GM23338 (cell line): ENCODE results near the gene TRIM56. TPM values are rescaled to one million over a fixed set of nuclear protein-coding genes. Genes with fewer than 3 reads are reported as not detected.
A peak's percentile ranks its signal among the peaks of the same experiment; 100 is the strongest.

Experiments
- ATAC-seq: fragments of 200-7000 bp; cut with Tn5 transposase; 3 replicates; pipeline ENCODE4 v1.9.1; 2020
- DNase-seq: peaks from one replicate; pipeline ENCODE4 v3.0.0-alpha.2; 2015; ENCODE audit warnings: low spot score
- H2AFZ ChIP-seq: fragments of 200-600 bp; sonication (generic); 2 replicates; pipeline ENCODE4 v1.8.0; 2016; ENCODE audit warnings: antibody characterized with exemption, mild to moderate bottlenecking, moderate library complexity
- H3F3A ChIP-seq: fragments of 200-600 bp; sonication (generic); replicated peaks from 2 replicates; pipeline ENCODE4 v1.8.0; 2017; ENCODE audit warnings: antibody characterized with exemption, mixed run types, low read depth
- H3K27ac ChIP-seq: fragments of 200-600 bp; sonication (generic); 2 replicates; pipeline ENCODE4 v1.6.1; 2016; ENCODE audit warnings: low read depth
- H3K27me3 ChIP-seq: fragments of 200-600 bp; sonication (generic); 2 replicates; pipeline ENCODE4 v1.8.0; 2016; ENCODE audit warnings: mild to moderate bottlenecking, mixed run types, moderate library complexity; ENCODE audit not compliant: insufficient read depth
- H3K36me3 ChIP-seq: fragments of 200-600 bp; sonication (generic); 2 replicates; pipeline ENCODE4 v1.8.0; 2016; ENCODE audit warnings: mild to moderate bottlenecking; ENCODE audit not compliant: insufficient read depth
- H3K4me1 ChIP-seq: fragments of 200-600 bp; sonication (generic); 2 replicates; pipeline ENCODE4 v1.8.0; 2016; ENCODE audit warnings: mild to moderate bottlenecking, moderate library complexity; ENCODE audit not compliant: insufficient read depth
- H3K4me2 ChIP-seq: fragments of 200-600 bp; sonication (generic); 2 replicates; pipeline ENCODE4 v1.7.1; 2017; ENCODE audit warnings: mixed run types
- H3K4me3 ChIP-seq: fragments of 200-600 bp; sonication (generic); 2 replicates; pipeline ENCODE4 v1.6.1; 2016; ENCODE audit warnings: mixed run types
- H3K79me2 ChIP-seq: fragments of 200-600 bp; sonication (generic); replicated peaks from 2 replicates; pipeline ENCODE4 v1.8.0; 2017; ENCODE audit warnings: mild to moderate bottlenecking; ENCODE audit not compliant: insufficient read depth
- H3K9me2 ChIP-seq: fragments of 200-600 bp; sonication (generic); 2 replicates; pipeline ENCODE4 v1.8.0; 2017; ENCODE audit not compliant: insufficient read depth
- H4K20me1 ChIP-seq: fragments of 200-600 bp; sonication (generic); replicated peaks from 2 replicates; pipeline ENCODE4 v1.8.0; 2017; ENCODE audit warnings: mild to moderate bottlenecking; ENCODE audit not compliant: insufficient read depth
- H3K27ac Mint-ChIP-seq: 2 replicates; pipeline ENCODE4 v1.8.0; 2020; ENCODE audit warnings: inconsistent platforms, mild to moderate bottlenecking, moderate library complexity, mixed read lengths
- H3K27me3 Mint-ChIP-seq: 3 replicates; pipeline ENCODE4 v1.8.0; 2022; ENCODE audit warnings: low read depth, mild to moderate bottlenecking, moderate library complexity, mixed read lengths, inconsistent platforms; ENCODE audit not compliant: insufficient read depth, poor library complexity
- H3K36me3 Mint-ChIP-seq: 3 replicates; pipeline ENCODE4 v1.8.0; 2021; ENCODE audit warnings: low read depth, mild to moderate bottlenecking, inconsistent platforms, moderate library complexity, mixed read lengths
- H3K4me1 Mint-ChIP-seq: 3 replicates; pipeline ENCODE4 v1.8.0; 2020; ENCODE audit warnings: mild to moderate bottlenecking, inconsistent platforms, mixed read lengths
- H3K4me3 Mint-ChIP-seq: 3 replicates; pipeline ENCODE4 v1.8.0; 2021; ENCODE audit warnings: moderate library complexity, mild to moderate bottlenecking, inconsistent platforms, mixed read lengths
- H3K9me3 Mint-ChIP-seq: 3 replicates; pipeline ENCODE4 v1.8.0; 2020; ENCODE audit warnings: moderate library complexity, mild to moderate bottlenecking, inconsistent platforms, mixed read lengths
- CREB1 ChIP-seq: fragments of 250-450 bp; sonication (Bioruptor Pico); IDR thresholded peaks from 2 replicates; pipeline ENCODE4 v1.5.0; 2020; ENCODE audit warnings: low read depth, mild to moderate bottlenecking, moderate library complexity
- EZH2 ChIP-seq: fragments of 200-600 bp; sonication (generic); IDR thresholded peaks from one replicate; pipeline ENCODE4 v1.8.0; 2017; ENCODE audit warnings: antibody characterized with exemption, mild to moderate bottlenecking, low read depth; ENCODE audit not compliant: unreplicated experiment
- POLR2AphosphoS5 ChIP-seq: IDR thresholded peaks from 2 replicates; pipeline ENCODE4 v1.6.1; 2016; ENCODE audit warnings: antibody characterized with exemption, low read depth
- STAT1 ChIP-seq: IDR thresholded peaks from one replicate; pipeline ENCODE4 v1.6.1; 2016; ENCODE audit warnings: antibody characterized with exemption; ENCODE audit not compliant: unreplicated experiment
- ZNF331 ChIP-seq: fragments of 250-450 bp; sonication (Bioruptor Pico); IDR thresholded peaks from 2 replicates; pipeline ENCODE4 v1.5.0; 2020; ENCODE audit warnings: low read depth, mild to moderate bottlenecking, moderate library complexity
- polyA plus RNA-seq: library from polyadenylated mRNA; unstranded; fragments of >200 nt; fragmentation: Nextera tagmentation; extraction: Ambion mirVana; gene quantifications from 2 replicates; pipeline ENCODE4 v1.2.1, GENCODE V29; 2016
- total RNA-seq: library from RNA; depleted of rRNA; stranded (reverse); fragments of >200 nt; shearing (Covaris generic); gene quantifications from 2 replicates; pipeline ENCODE4 v1.2.3, GENCODE V29; 2014
- TF ChIP-seq, protein P1 (sequence below): IDR thresholded peaks from one replicate; pipeline ENCODE4 v1.6.1; 2018; ENCODE audit warnings: antibody characterized with exemption; ENCODE audit not compliant: unreplicated experiment
- TF ChIP-seq, protein P2 (sequence below): fragments of 250-450 bp; sonication (Bioruptor Pico); IDR thresholded peaks from 2 replicates; pipeline ENCODE4 v1.5.0; 2020; ENCODE audit warnings: mild to moderate bottlenecking, moderate library complexity
- TF ChIP-seq, protein P3 (sequence below), 2 experiments: fragments of 200-600 bp in 1 of 2; sonication (generic) in 1 of 2; conservative IDR thresholded peaks; 2 replicates each; pipeline versions ENCODE4 v1.5.1 to v1.6.1; 2016 to 2017; ENCODE audit warnings: antibody characterized with exemption in 2 of 2, low read depth in 2 of 2, mild to moderate bottlenecking in 2 of 2, moderate library complexity in 1 of 2

The TRIM56 gene
- total and polyA plus RNA-seq, 2 experiments from 2014 or later, result 10.0 to 15.7 TPM

DNA sequence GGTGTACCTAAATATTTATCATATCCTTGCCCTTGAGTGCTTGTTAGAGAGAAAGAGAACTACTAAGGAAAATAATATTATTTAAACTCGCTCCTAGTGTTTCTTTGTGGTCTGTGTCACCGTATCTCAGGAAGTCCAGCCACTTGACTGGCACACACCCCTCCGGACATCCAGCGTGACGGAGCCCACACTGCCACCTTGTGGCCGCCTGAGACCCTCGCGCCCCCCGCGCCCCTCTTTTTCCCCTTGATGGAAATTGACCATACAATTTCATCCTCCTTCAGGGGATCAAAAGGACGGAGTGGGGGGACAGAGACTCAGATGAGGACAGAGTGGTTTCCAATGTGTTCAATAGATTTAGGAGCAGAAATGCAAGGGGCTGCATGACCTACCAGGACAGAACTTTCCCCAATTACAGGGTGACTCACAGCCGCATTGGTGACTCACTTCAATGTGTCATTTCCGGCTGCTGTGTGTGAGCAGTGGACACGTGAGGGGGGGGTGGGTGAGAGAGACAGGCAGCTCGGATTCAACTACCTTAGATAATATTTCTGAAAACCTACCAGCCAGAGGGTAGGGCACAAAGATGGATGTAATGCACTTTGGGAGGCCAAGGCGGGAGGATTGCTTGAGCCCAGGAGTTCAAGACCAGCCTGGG lies 53.1 kb downstream of the TRIM56 start:
- H3K4me2 ChIP-seq, result 0 out of 2 replicates have a peak overlapping the region, but pooled peaks have one; percentile 70

DNA sequence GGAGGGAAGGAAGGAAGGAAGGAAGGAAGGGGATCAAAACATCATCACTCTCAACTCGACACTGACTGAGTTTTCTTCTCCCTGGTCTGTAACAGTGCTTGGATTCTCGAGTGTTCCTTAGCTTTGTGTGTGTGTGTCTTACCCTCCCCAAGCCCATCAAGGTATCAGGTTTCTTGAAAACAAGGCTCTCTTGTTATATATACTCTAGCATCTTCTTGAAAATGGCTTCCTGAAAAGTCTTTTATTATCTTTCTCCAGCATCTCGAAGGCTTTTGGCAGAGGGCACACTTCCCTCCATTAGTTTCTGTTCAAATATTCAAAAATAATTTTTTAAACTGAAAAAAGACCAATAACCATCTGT lies 55.0 kb downstream of the TRIM56 start:
- H3K4me1 Mint-ChIP-seq, result peaks cover 13% of the 10 kb centered on the region
- peak; percentile 14; the same call in 1 of the 3 replicates for ATAC-seq
- Histone ChIP-seq H2AFZ (no peak overlapping the region), H3K79me2 (no peaks in the 10 kb centered on the region), H4K20me1 (no peaks in the 10 kb centered on the region), H3K4me1 (peaks cover 11% of the 10 kb centered on the region), H3F3A (no peaks in the 10 kb centered on the region; the same call in 1 of the 2 replicates), H3K36me3 (no peaks in the 10 kb centered on the region), H3K4me2 (no peak overlapping the region), H3K4me3 (no peak overlapping the region), H3K27ac (no peak overlapping the region), H3K27me3 (no peaks in the 10 kb centered on the region), H3K9me2 (no peaks in the 10 kb centered on the region)
- peak; percentile 47 for DNase-seq
- H3K27me3 Mint-ChIP-seq, result peaks cover 14% of the 10 kb centered on the region
- no peaks in the 10 kb centered on the region for H3K9me3 Mint-ChIP-seq
- no peak overlapping the region for H3K27ac Mint-ChIP-seq
- H3K4me3 Mint-ChIP-seq, result no peak overlapping the region
- H3K36me3 Mint-ChIP-seq, result no peaks in the 10 kb centered on the region
- no peak for TF ChIP-seq ZNF331
- TF ChIP-seq CREB1, result no peak
- no peak for TF ChIP-seq POLR2AphosphoS5
- TF ChIP-seq, protein P1, sequence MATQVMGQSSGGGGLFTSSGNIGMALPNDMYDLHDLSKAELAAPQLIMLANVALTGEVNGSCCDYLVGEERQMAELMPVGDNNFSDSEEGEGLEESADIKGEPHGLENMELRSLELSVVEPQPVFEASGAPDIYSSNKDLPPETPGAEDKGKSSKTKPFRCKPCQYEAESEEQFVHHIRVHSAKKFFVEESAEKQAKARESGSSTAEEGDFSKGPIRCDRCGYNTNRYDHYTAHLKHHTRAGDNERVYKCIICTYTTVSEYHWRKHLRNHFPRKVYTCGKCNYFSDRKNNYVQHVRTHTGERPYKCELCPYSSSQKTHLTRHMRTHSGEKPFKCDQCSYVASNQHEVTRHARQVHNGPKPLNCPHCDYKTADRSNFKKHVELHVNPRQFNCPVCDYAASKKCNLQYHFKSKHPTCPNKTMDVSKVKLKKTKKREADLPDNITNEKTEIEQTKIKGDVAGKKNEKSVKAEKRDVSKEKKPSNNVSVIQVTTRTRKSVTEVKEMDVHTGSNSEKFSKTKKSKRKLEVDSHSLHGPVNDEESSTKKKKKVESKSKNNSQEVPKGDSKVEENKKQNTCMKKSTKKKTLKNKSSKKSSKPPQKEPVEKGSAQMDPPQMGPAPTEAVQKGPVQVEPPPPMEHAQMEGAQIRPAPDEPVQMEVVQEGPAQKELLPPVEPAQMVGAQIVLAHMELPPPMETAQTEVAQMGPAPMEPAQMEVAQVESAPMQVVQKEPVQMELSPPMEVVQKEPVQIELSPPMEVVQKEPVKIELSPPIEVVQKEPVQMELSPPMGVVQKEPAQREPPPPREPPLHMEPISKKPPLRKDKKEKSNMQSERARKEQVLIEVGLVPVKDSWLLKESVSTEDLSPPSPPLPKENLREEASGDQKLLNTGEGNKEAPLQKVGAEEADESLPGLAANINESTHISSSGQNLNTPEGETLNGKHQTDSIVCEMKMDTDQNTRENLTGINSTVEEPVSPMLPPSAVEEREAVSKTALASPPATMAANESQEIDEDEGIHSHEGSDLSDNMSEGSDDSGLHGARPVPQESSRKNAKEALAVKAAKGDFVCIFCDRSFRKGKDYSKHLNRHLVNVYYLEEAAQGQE, result no peak
- TF ChIP-seq, protein P2, sequence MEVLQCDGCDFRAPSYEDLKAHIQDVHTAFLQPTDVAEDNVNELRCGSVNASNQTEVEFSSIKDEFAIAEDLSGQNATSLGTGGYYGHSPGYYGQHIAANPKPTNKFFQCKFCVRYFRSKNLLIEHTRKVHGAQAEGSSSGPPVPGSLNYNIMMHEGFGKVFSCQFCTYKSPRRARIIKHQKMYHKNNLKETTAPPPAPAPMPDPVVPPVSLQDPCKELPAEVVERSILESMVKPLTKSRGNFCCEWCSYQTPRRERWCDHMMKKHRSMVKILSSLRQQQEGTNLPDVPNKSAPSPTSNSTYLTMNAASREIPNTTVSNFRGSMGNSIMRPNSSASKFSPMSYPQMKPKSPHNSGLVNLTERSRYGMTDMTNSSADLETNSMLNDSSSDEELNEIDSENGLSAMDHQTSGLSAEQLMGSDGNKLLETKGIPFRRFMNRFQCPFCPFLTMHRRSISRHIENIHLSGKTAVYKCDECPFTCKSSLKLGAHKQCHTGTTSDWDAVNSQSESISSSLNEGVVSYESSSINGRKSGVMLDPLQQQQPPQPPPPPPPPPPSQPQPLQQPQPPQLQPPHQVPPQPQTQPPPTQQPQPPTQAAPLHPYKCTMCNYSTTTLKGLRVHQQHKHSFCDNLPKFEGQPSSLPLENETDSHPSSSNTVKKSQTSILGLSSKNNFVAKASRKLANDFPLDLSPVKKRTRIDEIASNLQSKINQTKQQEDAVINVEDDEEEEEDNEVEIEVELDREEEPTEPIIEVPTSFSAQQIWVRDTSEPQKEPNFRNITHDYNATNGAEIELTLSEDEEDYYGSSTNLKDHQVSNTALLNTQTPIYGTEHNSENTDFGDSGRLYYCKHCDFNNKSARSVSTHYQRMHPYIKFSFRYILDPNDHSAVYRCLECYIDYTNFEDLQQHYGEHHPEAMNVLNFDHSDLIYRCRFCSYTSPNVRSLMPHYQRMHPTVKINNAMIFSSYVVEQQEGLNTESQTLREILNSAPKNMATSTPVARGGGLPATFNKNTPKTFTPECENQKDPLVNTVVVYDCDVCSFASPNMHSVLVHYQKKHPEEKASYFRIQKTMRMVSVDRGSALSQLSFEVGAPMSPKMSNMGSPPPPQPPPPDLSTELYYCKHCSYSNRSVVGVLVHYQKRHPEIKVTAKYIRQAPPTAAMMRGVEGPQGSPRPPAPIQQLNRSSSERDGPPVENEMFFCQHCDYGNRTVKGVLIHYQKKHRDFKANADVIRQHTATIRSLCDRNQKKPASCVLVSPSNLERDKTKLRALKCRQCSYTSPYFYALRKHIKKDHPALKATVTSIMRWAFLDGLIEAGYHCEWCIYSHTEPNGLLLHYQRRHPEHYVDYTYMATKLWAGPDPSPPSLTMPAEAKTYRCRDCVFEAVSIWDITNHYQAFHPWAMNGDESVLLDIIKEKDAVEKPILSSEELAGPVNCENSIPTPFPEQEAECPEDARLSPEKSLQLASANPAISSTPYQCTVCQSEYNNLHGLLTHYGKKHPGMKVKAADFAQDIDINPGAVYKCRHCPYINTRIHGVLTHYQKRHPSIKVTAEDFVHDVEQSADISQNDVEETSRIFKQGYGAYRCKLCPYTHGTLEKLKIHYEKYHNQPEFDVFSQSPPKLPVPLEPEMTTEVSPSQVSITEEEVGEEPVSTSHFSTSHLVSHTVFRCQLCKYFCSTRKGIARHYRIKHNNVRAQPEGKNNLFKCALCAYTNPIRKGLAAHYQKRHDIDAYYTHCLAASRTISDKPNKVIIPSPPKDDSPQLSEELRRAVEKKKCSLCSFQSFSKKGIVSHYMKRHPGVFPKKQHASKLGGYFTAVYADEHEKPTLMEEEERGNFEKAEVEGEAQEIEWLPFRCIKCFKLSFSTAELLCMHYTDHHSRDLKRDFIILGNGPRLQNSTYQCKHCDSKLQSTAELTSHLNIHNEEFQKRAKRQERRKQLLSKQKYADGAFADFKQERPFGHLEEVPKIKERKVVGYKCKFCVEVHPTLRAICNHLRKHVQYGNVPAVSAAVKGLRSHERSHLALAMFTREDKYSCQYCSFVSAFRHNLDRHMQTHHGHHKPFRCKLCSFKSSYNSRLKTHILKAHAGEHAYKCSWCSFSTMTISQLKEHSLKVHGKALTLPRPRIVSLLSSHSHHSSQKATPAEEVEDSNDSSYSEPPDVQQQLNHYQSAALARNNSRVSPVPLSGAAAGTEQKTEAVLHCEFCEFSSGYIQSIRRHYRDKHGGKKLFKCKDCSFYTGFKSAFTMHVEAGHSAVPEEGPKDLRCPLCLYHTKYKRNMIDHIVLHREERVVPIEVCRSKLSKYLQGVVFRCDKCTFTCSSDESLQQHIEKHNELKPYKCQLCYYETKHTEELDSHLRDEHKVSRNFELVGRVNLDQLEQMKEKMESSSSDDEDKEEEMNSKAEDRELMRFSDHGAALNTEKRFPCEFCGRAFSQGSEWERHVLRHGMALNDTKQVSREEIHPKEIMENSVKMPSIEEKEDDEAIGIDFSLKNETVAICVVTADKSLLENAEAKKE (CRISPR knock-in tag), result no peak

More for the DNA sequence above, 53.1 kb downstream of the TRIM56 start:
- peak overlapping the region; percentile 92 for H3K27ac Mint-ChIP-seq
- peak; percentile 84 for ATAC-seq
- Histone ChIP-seq H3K27me3 (no peaks in the 10 kb centered on the region), H3K79me2 (no peaks in the 10 kb centered on the region), H4K20me1 (no peaks in the 10 kb centered on the region), H3K9me2 (no peaks in the 10 kb centered on the region), H2AFZ (0 out of 2 replicates have a peak overlapping the region, but pooled peaks have one; percentile 64), H3K4me1 (peaks cover 26% of the 10 kb centered on the region), H3K4me3 (no peak overlapping the region), H3K27ac (no peak overlapping the region), H3K36me3 (no peaks in the 10 kb centered on the region), H3F3A (no peaks in the 10 kb centered on the region; the same call in 1 of the 2 replicates)
- no peaks in the 10 kb centered on the region; the same call in 2 of the 3 replicates for H3K9me3 Mint-ChIP-seq
- peaks cover 32% of the 10 kb centered on the region for H3K4me1 Mint-ChIP-seq
- H3K4me3 Mint-ChIP-seq, result no peak overlapping the region; the same call in 2 of the 3 replicates
- peaks cover 18% of the 10 kb centered on the region for H3K27me3 Mint-ChIP-seq
- peak; percentile 78 for DNase-seq
- TF ChIP-seq ZNF331 (no peak), POLR2AphosphoS5 (no peak), STAT1 (no peak), CREB1 (peak; percentile 61; the same call in 1 of the 2 replicates), EZH2 (no peak)
- TF ChIP-seq, protein P3, sequence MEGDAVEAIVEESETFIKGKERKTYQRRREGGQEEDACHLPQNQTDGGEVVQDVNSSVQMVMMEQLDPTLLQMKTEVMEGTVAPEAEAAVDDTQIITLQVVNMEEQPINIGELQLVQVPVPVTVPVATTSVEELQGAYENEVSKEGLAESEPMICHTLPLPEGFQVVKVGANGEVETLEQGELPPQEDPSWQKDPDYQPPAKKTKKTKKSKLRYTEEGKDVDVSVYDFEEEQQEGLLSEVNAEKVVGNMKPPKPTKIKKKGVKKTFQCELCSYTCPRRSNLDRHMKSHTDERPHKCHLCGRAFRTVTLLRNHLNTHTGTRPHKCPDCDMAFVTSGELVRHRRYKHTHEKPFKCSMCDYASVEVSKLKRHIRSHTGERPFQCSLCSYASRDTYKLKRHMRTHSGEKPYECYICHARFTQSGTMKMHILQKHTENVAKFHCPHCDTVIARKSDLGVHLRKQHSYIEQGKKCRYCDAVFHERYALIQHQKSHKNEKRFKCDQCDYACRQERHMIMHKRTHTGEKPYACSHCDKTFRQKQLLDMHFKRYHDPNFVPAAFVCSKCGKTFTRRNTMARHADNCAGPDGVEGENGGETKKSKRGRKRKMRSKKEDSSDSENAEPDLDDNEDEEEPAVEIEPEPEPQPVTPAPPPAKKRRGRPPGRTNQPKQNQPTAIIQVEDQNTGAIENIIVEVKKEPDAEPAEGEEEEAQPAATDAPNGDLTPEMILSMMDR (conservative IDR thresholded peaks at IDR 0.05; ENCODE audit: low read depth in 2 of 2), result peak; percentile 76 to 79
- no peaks in the 10 kb centered on the region for H3K36me3 Mint-ChIP-seq
